Right cardiac atrium (tissue), 5 donors: ENCODE measurements around the gene C4A. TPM values are rescaled to one million over a fixed set of nuclear protein-coding genes. Genes with fewer than 3 reads are reported as not detected.
"Not testable (repeated sequence)": the region's sequence is repeated elsewhere in the genome, so short reads cannot be mapped to it uniquely, and the experiment has no call there.

Experiments
- ATAC-seq, 2 donors: fragments of 200-7000 bp; cut with Tn5 transposase; one replicate each; pipeline versions ENCODE4 v1.8.0 to v1.9.1; 2020; ENCODE audit warnings: moderate library complexity in 2 of 2, mild to moderate bottlenecking in 1 of 2
- DNase-seq, 3 donors: peaks; one replicate each; pipeline ENCODE4 v3.0.0-alpha.2; 2020
- H3K27ac ChIP-seq: one replicate; pipeline ENCODE4 v1.5.1; 2013; ENCODE audit warnings: mild to moderate bottlenecking, low read length, control low read depth, moderate library complexity
- H3K27me3 ChIP-seq: one replicate; pipeline ENCODE4 v1.6.1; 2013; ENCODE audit not compliant: control insufficient read depth, insufficient read depth
- H3K4me1 ChIP-seq: one replicate; pipeline ENCODE4 v1.6.1; 2013; ENCODE audit warnings: low read length; ENCODE audit not compliant: control insufficient read depth, insufficient read depth
- H3K4me3 ChIP-seq: one replicate; pipeline ENCODE4 v1.5.1; 2013; ENCODE audit warnings: low read length, control low read depth
- H3K9me3 ChIP-seq: one replicate; pipeline ENCODE4 v1.6.1; 2013; ENCODE audit warnings: low read length; ENCODE audit not compliant: control insufficient read depth
- WGBS: extraction: QIAGEN DNeasy Blood & Tissue Kit; methylation state at CpG from one replicate; pipeline ENCODE4 v1.1.7; 2013; 5-methylcytosine and 5-hydroxymethylcytosine counted together
- intact Hi-C, 4 donors: fragments of 100-400 bp; cut with DNase I; formaldehyde crosslinking; loops; one replicate each; pipeline versions ENCODE4 v1.11.0 to v1.14.0; 2022 to 2023
- polyA plus RNA-seq: library from polyadenylated mRNA; stranded (reverse); fragments of 200-250 nt; gene quantifications from one replicate; pipeline ENCODE4 v1.2.3, GENCODE V29; 2013
- total RNA-seq, 4 donors: library from RNA; stranded (reverse); fragmentation: NEBNext Ultra II Directional; extraction: Animal tissue kit (Norgen Biotek cat#: 25700); gene quantifications; one replicate each; pipeline ENCODE4 v1.2.1, GENCODE V29; 2021
- donor health status: healthy with polysubstance abuse.
- donor health status: DM: no; HTN: yes; CAD: no.
- donor health status: DM: no; HTN: no; CAD: no.
- donor health status: DM: no; HTN: yes; CAD: no; lungs with severe emphysema.
- donor health status: DM: yes; HTN: yes; CAD: no.

The C4A gene
- total and polyA plus RNA-seq, 5 donors, result 40.7 to 154 (median 130) TPM

DNA sequence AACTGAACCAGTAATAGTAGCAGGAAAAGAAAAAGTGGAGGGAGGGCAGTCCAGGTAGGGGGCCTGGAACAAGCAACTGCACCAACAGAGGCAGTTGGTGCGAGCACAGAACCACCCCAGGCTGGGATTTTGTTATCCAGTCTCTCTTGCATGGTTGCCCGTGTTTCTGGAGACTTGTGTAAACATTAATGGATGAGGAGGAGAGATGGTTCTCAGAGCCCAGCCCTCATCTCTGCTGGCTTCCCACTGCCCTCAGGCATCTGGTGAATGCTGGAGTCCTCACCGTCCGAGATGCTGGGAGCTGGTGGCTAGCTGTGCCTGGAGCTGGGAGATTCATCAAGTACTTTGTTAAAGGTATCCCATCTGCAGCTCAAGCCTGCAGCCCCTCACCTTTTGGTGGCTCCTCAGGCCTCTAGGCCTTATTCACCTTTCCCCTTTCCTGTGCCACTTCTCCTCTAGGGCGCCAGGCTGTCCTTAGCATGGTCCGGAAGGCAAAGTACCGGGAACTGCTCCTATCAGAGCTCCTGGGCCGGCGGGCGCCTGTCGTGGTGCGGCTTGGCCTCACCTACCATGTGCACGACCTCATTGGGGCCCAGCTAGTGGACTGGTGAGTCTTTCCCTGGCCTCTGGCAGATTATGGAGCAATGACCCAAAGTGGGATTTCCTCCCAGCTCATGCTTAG lies 1.5 kb upstream of the C4A start:
- H3K27me3 ChIP-seq, H3K4me3 ChIP-seq, H3K9me3 ChIP-seq, intact Hi-C loops, DNase-seq, H3K4me1 ChIP-seq, H3K27ac ChIP-seq: not testable (repeated sequence)
- peak in 1 of 2 donors; percentile 10 for ATAC-seq
- 90% methylated on average over 13 of the region's 13 CpGs for WGBS

DNA sequence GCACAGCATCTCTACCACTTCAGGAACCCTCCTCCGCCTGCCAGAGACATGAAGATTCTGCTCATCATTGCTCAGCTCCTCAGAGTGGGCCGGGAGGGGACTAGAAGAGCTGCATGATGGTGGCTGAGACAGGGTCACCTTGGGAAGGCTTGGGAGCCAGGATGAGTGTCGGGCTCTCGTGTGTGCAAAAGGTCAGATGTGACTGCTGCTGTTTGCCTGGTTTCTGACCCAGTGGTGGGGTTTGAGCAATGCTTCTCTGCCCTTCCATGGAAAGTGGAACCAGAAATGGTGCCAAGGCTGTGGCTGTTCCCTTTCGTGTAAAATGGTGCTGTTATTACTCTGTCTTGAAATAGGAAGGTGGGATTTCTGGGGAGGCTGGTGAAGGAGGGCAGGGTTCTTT lies 859 bp upstream of the C4A start:
- ATAC-seq, H3K4me1 ChIP-seq, H3K27me3 ChIP-seq, H3K27ac ChIP-seq, DNase-seq, intact Hi-C loops, H3K9me3 ChIP-seq, H3K4me3 ChIP-seq: not testable (repeated sequence)
- no CpG with 5 or more reads among the region's 5 CpGs for WGBS

DNA sequence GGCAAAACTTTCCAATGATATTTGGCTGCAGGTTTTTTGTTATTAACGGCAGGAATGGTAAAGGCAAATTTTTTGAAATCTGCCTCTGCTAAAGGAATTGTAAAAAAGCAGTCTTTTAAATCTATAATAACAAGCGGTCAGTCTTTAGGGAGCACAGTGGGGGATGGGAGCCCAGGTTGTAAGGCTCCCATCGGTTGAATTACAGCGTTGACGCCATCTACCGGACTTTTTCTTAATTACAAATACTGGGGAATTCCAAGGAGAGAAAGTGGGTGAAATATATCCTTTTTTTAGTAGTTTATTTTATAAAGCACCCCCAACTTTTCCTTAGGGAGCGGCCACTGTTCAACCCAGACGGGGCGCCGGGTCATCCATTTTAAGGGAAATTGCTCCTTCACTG lies 7.5 kb downstream of the C4A start:
- H3K27ac ChIP-seq, H3K27me3 ChIP-seq, intact Hi-C loops, H3K4me3 ChIP-seq, H3K4me1 ChIP-seq, DNase-seq, H3K9me3 ChIP-seq, ATAC-seq: not testable (repeated sequence)
- no CpG with 5 or more reads among the region's 10 CpGs for WGBS

DNA sequence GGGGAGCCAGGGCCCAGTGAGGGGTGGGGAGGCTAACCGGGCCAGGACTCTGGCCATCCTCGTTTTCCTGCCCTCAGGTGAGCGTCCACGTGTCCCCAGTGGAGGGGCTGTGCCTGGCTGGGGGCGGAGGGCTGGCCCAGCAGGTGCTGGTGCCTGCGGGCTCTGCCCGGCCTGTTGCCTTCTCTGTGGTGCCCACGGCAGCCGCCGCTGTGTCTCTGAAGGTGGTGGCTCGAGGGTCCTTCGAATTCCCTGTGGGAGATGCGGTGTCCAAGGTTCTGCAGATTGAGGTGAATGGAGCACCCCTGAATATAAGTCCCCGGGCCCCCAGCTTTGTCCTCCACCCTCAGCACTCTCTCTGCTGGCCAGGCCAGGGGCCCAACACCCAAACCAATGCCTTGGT lies 12.6 kb downstream of the C4A start:
- H3K27me3 ChIP-seq, H3K4me3 ChIP-seq, H3K4me1 ChIP-seq, H3K9me3 ChIP-seq, intact Hi-C loops, H3K27ac ChIP-seq, ATAC-seq: not testable (repeated sequence)
- DNase-seq, result peak in 1 of 3 donors; percentile 10
- 97% methylated on average over 10 of the region's 14 CpGs for WGBS

DNA sequence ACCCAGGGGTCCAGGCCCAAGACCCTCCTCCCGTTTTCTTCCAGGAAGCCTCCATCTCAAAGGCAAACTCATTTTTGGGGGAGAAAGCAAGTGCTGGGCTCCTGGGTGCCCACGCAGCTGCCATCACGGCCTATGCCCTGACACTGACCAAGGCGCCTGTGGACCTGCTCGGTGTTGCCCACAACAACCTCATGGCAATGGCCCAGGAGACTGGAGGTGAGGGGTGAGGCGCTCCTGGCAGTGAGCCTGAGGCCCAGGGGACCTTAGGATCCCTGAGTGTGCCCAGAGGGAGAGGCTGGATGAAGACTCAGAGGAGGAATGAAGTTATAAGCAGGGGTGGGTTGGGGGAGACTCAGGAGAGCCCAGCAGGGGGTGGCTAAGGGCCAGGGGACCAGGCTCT lies 14.5 kb downstream of the C4A start:
- 90% methylated on average over 6 of the region's 6 CpGs for WGBS

DNA sequence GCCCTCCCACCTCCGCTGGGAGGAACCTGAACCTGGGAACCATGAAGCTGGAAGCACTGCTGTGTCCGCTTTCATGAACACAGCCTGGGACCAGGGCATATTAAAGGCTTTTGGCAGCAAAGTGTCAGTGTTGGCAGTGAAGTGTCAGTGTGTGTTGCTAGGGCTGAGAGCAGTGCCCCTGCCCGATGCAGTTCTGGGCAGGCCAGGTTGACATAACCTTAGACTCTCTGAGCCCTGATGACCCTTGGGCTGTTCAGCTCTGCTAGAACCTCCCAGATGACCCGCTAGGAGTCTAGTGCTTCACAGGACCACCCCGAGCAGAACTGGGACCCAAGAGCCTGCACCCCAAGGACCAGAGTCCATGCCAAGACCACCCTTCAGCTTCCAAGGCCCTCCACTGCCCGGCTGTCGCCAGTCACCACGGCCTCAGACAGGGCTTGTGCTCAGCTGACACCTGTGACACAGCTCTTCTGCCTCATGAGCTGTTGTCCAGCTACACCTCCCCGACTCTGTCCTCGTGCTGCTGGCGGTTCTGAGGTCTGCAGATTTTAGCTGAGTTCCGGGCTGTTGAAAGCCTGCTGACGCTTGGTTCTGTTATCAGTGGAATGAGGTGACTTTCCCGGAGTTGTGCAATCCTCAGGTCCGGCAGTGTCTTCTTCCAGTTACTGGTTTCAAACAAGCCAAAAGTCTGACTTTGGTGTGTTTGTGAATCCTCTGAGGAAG lies 20.9 kb downstream of the C4A start:
- H3K4me1 ChIP-seq, intact Hi-C loops, DNase-seq, H3K27ac ChIP-seq, H3K4me3 ChIP-seq, H3K27me3 ChIP-seq, H3K9me3 ChIP-seq: not testable (repeated sequence)
- no CpG with 5 or more reads among the region's 15 CpGs for WGBS
- ATAC-seq, result peak; percentile 51 to 67

More for the DNA sequence above, 14.5 kb downstream of the C4A start:
- H3K9me3 ChIP-seq, H3K4me3 ChIP-seq, ATAC-seq, intact Hi-C loops, H3K27ac ChIP-seq, H3K4me1 ChIP-seq, H3K27me3 ChIP-seq: not testable (repeated sequence)
- peak in 2 of 3 donors; percentile 9 to 54 for DNase-seq

DNA sequence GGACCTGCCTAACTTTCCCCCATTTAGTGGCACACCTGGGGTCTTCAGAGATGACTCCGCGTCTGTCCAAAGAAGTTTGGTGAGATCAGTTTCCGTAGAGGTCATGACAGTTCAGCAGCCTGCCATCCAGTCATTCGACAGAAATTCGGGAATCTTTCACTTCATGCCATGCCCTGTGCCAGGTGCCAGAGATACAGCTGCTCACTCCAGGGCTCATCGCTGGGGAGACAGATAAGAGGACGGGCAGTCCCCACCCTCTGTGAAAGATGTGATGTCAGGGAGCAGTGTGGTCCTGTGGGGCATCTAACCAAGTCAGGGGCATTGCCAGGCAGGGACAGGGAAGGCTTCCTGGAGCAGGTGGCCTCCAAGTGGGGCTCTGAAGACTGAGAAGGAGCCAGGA lies 21.4 kb downstream of the C4A start:
- H3K4me3 ChIP-seq, H3K27ac ChIP-seq, H3K27me3 ChIP-seq, H3K4me1 ChIP-seq, H3K9me3 ChIP-seq, DNase-seq, intact Hi-C loops: not testable (repeated sequence)
- peak in 1 of 2 donors; percentile 51 for ATAC-seq
- WGBS, result no CpG with 5 or more reads among the region's 7 CpGs

DNA sequence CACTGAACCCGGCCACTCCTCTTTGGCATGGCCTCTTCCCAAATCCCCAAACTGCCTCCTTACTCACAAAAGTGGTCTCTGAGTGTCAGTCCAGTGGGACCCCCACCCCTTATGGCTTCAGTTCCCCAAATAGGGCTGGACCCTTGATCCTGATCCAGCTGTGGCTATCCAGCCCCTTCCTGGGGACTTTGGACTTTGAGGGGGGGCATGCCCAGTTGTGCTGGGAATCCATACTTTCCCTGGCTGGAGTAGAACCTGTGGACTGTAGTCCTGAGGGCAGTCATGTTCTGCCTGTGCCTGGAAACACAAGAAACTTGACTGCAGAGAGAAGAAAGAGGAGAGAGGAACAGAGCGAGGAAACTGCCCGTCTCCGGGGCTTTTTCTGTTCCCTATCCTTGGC lies 22.5 kb downstream of the C4A start:
- ATAC-seq, H3K4me3 ChIP-seq, H3K27me3 ChIP-seq, H3K27ac ChIP-seq, H3K9me3 ChIP-seq, H3K4me1 ChIP-seq, intact Hi-C loops, DNase-seq: not testable (repeated sequence)
- WGBS, result 73% methylated on average over 4 of the region's 4 CpGs

DNA sequence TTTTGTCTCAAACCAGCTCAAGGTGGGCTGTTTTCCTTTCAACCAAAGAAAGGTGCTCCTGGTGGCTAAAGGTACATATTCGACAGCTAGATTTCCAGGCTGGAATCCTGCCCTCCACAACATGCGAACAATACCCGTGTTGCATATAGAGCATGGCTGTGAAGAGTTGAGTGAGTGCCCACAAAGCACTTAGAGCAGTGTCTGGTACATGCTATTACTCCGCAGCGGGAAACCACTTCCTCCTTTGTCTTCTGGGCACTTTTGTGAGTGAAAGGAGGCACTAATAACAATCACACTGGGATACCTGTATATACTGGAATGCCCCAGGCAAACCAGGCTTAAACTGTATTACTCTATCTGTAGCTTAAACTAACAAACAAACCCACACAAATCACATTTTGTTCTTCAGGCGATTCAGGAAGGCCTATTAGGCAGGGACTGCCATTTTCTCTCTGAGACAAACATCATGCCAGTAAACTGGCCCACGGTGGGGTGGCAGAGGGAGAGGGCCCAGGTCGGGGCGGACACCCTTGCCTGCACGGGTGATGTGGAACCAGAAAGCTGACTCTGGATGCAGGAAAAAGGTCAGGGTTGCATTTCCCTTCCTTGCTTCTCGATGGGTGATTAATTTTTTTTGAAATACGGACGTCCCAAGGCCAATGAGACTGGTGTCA lies 23.1 kb downstream of the C4A start:
- intact Hi-C loops, H3K9me3 ChIP-seq, H3K27ac ChIP-seq, H3K4me1 ChIP-seq, H3K27me3 ChIP-seq, H3K4me3 ChIP-seq, ATAC-seq: not testable (repeated sequence)
- 69% methylated on average over 9 of the region's 13 CpGs for WGBS
- peak in 1 of 3 donors; percentile 32 for DNase-seq

DNA sequence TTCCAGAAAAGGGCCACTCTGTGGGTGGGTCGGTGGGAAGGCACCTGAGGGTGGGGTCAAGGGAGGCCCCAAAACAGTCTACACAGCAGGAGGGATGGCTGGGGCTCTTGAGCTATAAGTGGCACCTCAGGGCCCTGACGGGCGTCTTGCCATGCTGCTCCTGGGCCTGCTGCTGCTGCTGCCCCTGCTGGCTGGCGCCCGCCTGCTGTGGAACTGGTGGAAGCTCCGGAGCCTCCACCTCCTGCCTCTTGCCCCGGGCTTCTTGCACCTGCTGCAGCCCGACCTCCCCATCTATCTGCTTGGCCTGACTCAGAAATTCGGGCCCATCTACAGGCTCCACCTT lies 23.7 kb downstream of the C4A start:
- H3K4me3 ChIP-seq, ATAC-seq, H3K27me3 ChIP-seq, intact Hi-C loops, H3K9me3 ChIP-seq, H3K27ac ChIP-seq, H3K4me1 ChIP-seq: not testable (repeated sequence)
- WGBS, result 69% methylated on average over 6 of the region's 9 CpGs
- DNase-seq, result peak; percentile 12 to 52 (median 30)

DNA sequence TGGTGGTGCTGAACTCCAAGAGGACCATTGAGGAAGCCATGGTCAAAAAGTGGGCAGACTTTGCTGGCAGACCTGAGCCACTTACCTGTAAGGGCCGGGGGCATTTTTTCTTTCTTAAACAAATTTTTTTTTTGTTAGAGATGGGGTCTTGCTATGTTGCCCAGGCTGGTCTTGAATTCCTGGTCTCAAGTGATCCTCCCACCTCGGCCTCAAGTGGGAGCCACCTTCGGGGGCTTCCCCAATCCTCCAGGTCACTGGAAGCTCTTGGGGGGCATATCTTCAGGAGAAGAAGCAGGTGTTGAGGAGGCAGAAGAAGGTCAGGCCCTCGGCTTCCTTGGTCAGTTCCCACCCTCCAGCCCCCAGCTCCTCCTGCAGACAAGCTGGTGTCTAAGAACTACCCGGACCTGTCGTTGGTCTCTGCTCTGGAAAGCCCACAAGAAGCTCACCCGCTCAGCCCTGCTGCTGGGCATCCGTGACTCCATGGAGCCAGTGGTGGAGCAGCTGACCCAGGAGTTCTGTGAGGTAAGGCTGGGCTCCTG lies 24.2 kb downstream of the C4A start:
- intact Hi-C loops, H3K9me3 ChIP-seq, H3K4me1 ChIP-seq, H3K4me3 ChIP-seq, H3K27ac ChIP-seq, H3K27me3 ChIP-seq, ATAC-seq, DNase-seq: not testable (repeated sequence)
- 77% methylated on average over 8 of the region's 8 CpGs for WGBS
